Stomach (tissue), 9 donors: ENCODE data around the gene GPR149. TPM values are rescaled to one million over a fixed set of nuclear protein-coding genes. Genes with fewer than 3 reads are reported as not detected.

Source experiments
- DNase-seq, 2 donors: peaks; one replicate each; pipeline versions ENCODE4 v3.0.0 to v3.0.0-alpha.2; 2013 to 2019
- H3K27ac ChIP-seq, 5 donors: fragments of 200-600 bp in 4 of 5; sonication (generic) in 4 of 5; one replicate each; pipeline ENCODE4 v1.5.1; 2013 to 2019; ENCODE audit warnings: mild to moderate bottlenecking in 1 of 5, moderate library complexity in 1 of 5
- H3K27me3 ChIP-seq, 3 donors: fragments of 200-600 bp; sonication (generic); one replicate each; pipeline ENCODE4 v1.5.1; 2017 to 2019; ENCODE audit warnings: mixed run types in 1 of 3
- H3K36me3 ChIP-seq, 4 donors: fragments of 200-600 bp; sonication (generic); 1 replicate in 3 of 4; 2 replicates in 1 of 4; pipeline ENCODE4 v1.5.1; 2016 to 2019
- H3K4me1 ChIP-seq, 4 donors: fragments of 200-600 bp; sonication (generic); one replicate each; pipeline ENCODE4 v1.5.1; 2016 to 2019
- H3K4me3 ChIP-seq, 4 donors: fragments of 200-600 bp; sonication (generic) in 3 of 4; one replicate each; pipeline ENCODE4 v1.5.1; 2016 to 2019; ENCODE audit warnings: mild to moderate bottlenecking in 1 of 4
- H3K9me3 ChIP-seq, 4 donors: fragments of 200-600 bp; sonication (generic); one replicate each; pipeline ENCODE4 v1.5.1; 2016 to 2019
- EP300 ChIP-seq: sonication (generic); formaldehyde crosslinking; IDR thresholded peaks from one replicate; pipeline ENCODE4 v1.6.1; 2017; ENCODE audit warnings: antibody characterized with exemption
- POLR2A ChIP-seq, 4 donors: fragments of 450-650 bp; IDR thresholded peaks; one replicate each; pipeline ENCODE4 v1.6.1; 2016; ENCODE audit warnings: antibody characterized with exemption in 4 of 4, control low read depth in 2 of 4, mild to moderate bottlenecking in 1 of 4, moderate library complexity in 1 of 4
- POLR2AphosphoS5 ChIP-seq, 3 donors: sonication (generic); formaldehyde crosslinking; IDR thresholded peaks; one replicate each; pipeline ENCODE4 v1.6.1; 2016; ENCODE audit warnings: antibody characterized with exemption in 3 of 3
- WGBS, 5 donors: extraction: QIAGEN DNeasy Blood & Tissue Kit in 3 of 5; methylation state at CpG; one replicate each; pipeline versions ENCODE4 v1.1.5 to v1.1.7; 2013 to 2018; 5-methylcytosine and 5-hydroxymethylcytosine counted together
- intact Hi-C: fragments of 100-400 bp; cut with DNase I; formaldehyde crosslinking; loops from one replicate; pipeline ENCODE4 v1.15.1; 2023; ENCODE audit warnings: low total_unique reads
- polyA plus RNA-seq, 3 donors: library from polyadenylated mRNA; stranded (reverse); fragments of 200-250 nt; gene quantifications; one replicate each; pipeline ENCODE4 v1.2.3, GENCODE V29; 2013
- total RNA-seq, 5 donors: library from RNA; depleted of rRNA; stranded (reverse); fragments of >200 nt; gene quantifications; one replicate each; pipeline versions ENCODE4 v1.1.0 to v1.2.3, GENCODE V29; 2014 to 2016
- TF ChIP-seq, protein P1 (sequence below), 7 experiments: fragments of 450-650 bp in 4 of 7; fragments of 200-600 bp in 3 of 7; sonication (generic) in 3 of 7; IDR thresholded peaks; one replicate each; pipeline ENCODE4 v1.5.1; 2016 to 2019; ENCODE audit warnings: antibody characterized with exemption in 7 of 7, control low read depth in 2 of 7, mild to moderate bottlenecking in 1 of 7
- donor health status: healthy with polysubstance abuse.
- donor health status: Bipolar disorder and iron deficiency.
- donor health status: healthy.

GPR149 gene
- total and polyA plus RNA-seq, 8 donors, result 0.18 TPM; not detected in 7

DNA sequence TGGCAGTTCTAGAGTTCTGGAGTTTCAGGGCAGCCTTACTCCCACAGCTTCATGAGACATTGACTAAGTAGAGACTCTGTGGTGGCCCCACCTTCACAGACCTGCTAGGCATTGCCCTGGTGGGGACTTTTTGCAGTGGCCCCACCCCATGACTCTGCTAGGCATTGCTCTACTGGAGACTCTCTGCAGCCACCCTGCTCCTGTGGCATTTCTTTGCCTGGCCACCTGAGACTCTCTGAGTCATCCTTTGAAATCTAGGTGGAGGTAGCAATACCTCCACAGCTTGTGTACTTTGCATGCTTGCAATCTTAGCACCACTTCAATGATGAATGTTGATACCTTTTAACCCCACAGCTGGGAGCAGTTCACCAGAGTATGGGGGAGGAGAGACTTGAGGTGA, 65.1 kb downstream of the GPR149 start:
- intact Hi-C loops, result no loop called here
- Histone ChIP-seq H3K4me3 (no peak overlapping the region), H3K27ac (no peak overlapping the region), H3K9me3 (peaks cover 0 to 13% (median 7%) of the 10 kb centered on the region in 4 donors), H3K27me3 (no peaks in the 10 kb centered on the region), H3K36me3 (no peaks in the 10 kb centered on the region), H3K4me1 (no peaks in the 10 kb centered on the region)
- TF ChIP-seq, protein P1, sequence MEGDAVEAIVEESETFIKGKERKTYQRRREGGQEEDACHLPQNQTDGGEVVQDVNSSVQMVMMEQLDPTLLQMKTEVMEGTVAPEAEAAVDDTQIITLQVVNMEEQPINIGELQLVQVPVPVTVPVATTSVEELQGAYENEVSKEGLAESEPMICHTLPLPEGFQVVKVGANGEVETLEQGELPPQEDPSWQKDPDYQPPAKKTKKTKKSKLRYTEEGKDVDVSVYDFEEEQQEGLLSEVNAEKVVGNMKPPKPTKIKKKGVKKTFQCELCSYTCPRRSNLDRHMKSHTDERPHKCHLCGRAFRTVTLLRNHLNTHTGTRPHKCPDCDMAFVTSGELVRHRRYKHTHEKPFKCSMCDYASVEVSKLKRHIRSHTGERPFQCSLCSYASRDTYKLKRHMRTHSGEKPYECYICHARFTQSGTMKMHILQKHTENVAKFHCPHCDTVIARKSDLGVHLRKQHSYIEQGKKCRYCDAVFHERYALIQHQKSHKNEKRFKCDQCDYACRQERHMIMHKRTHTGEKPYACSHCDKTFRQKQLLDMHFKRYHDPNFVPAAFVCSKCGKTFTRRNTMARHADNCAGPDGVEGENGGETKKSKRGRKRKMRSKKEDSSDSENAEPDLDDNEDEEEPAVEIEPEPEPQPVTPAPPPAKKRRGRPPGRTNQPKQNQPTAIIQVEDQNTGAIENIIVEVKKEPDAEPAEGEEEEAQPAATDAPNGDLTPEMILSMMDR (IDR thresholded peaks at IDR 0.05), result no peak
- no peak for TF ChIP-seq EP300
- no peak for TF ChIP-seq POLR2AphosphoS5 (IDR thresholded peaks at IDR 0.05)
- TF ChIP-seq POLR2A (IDR thresholded peaks at IDR 0.05), result no peak
- peak in 1 of 2 donors; percentile 3 for DNase-seq

DNA sequence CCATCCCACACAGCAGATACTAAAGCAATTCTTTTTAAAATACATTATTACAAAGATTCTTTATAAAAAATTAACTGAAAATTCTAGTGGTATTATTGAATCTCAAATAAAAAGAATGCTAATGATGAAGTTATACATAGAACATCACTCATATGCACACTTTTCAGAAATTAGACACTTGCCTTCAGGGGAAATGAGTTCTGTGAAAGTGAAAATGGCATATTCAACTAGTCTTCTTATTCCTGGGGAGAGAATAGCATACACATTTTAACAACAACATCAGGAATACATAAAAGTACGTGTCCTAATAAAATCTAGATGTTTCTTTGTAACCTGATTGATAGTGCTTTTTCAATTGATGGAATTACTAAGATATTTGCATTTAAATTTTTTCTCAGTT, 68.9 kb downstream of the GPR149 start:
- H3K4me3 ChIP-seq, result no peak overlapping the region
- no peaks in the 10 kb centered on the region for H3K36me3 ChIP-seq
- intact Hi-C loops, result no loop called here
- no peaks in the 10 kb centered on the region for H3K27me3 ChIP-seq
- no peaks in the 10 kb centered on the region for H3K4me1 ChIP-seq
- H3K9me3 ChIP-seq, result peaks cover 0 to 13% (median 7%) of the 10 kb centered on the region in 4 donors
- no peak for DNase-seq
- H3K27ac ChIP-seq, result no peak overlapping the region
- TF ChIP-seq EP300 (no peak), POLR2A (IDR thresholded peaks at IDR 0.05) (no peak), POLR2AphosphoS5 (IDR thresholded peaks at IDR 0.05) (no peak)
- TF ChIP-seq, protein P1 (IDR thresholded peaks at IDR 0.05), result no peak
- 63 to 76% (median 68%) methylated on average over 1 of the region's 1 CpG for WGBS, 5 donors

DNA sequence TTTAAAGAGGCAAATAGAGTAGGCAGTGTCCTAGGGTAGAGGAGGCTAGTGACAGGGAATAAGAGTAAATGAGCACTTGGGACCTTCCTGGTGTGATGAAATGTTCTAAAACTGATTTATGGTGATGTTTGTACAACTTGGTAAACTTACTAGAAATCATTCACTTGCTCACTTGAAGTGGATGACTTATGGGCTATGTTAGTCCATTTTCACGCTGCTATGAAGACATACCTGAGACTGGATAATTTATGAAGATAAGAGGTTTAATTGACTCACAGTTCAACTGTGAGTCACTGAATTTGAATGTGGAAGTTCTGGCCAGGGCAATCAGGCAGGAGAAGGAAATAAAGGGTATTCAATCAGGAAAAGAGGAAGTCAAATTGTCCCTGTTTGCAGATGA, 74.0 kb downstream of the GPR149 start:
- intact Hi-C loops, result no loop called here
- WGBS, 5 donors, result 19 to 45% (median 35%) methylated on average over 1 of the region's 1 CpG
- no peak overlapping the region for H3K27ac ChIP-seq
- no peaks in the 10 kb centered on the region for H3K36me3 ChIP-seq
- DNase-seq, result no peak
- no peaks in the 10 kb centered on the region for H3K27me3 ChIP-seq
- no peaks in the 10 kb centered on the region for H3K9me3 ChIP-seq
- no peaks in the 10 kb centered on the region for H3K4me1 ChIP-seq
- no peak overlapping the region for H3K4me3 ChIP-seq
- TF ChIP-seq EP300 (no peak), POLR2AphosphoS5 (IDR thresholded peaks at IDR 0.05) (no peak), POLR2A (IDR thresholded peaks at IDR 0.05) (no peak)
- TF ChIP-seq, protein P1 (IDR thresholded peaks at IDR 0.05), result no peak

DNA sequence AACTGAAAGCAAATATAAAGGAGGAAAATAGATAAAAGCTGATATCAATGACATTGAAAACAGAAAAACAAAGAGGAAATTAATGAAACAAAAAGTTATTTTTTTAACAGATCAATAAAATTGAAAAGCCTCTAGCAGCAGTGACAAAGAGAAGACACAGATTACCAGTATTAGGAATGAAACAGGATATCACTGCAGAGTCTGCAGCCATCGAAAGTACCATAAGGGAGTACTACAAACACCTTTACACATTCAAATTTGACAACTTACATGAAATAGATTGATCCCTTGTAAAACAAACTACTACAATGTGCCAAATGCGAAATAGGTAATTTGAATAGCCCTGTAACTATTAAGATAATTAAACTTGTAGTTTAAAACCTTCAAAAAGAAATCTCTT, 80.8 kb downstream of the GPR149 start:
- TF ChIP-seq POLR2A (IDR thresholded peaks at IDR 0.05) (no peak), EP300 (no peak), POLR2AphosphoS5 (IDR thresholded peaks at IDR 0.05) (no peak)
- TF ChIP-seq, protein P1 (IDR thresholded peaks at IDR 0.05), result no peak
- 40 to 57% (median 44%) methylated on average over 2 of the region's 2 CpGs for WGBS, 5 donors

More for the DNA sequence above, 80.8 kb downstream of the GPR149 start:
- intact Hi-C loops, result no loop called here
- Histone ChIP-seq H3K4me1 (no peaks in the 10 kb centered on the region), H3K36me3 (no peaks in the 10 kb centered on the region), H3K9me3 (no peaks in the 10 kb centered on the region), H3K4me3 (no peak overlapping the region), H3K27me3 (no peaks in the 10 kb centered on the region), H3K27ac (no peak overlapping the region)
- DNase-seq, result no peak
